Measurements from ENCODE around the gene ARF3. TPM values are rescaled to one million over a fixed set of nuclear protein-coding genes. Genes with fewer than 3 reads are reported as not detected.

The ARF3 gene
- total and polyA plus RNA-seq, 2 donors from 2014 or later = 111 to 229 TPM

DNA sequence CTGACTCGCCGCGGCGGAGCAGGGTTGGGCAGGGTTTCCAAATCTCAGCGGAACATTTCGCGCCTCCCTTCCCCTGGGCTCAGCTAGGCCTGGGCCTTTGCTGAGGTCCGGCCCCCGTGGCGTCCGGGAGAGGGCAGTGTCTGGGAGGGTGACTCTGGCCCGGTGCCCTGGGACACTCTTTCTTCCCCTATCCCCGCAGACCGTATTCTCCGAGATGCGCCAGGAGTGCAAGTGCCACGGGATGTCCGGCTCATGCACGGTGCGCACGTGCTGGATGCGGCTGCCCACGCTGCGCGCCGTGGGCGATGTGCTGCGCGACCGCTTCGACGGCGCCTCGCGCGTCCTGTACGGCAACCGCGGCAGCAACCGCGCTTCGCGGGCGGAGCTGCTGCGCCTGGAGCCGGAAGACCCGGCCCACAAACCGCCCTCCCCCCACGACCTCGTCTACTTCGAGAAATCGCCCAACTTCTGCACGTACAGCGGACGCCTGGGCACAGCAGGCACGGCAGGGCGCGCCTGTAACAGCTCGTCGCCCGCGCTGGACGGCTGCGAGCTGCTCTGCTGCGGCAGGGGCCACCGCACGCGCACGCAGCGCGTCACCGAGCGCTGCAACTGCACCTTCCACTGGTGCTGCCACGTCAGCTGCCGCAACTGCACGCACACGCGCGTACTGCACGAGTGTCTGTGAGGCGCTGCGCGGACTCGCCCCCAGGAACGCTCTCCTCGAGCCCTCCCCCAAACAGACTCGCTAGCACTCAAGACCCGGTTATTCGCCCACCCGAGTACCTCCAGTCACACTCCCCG lies 23.9 kb upstream of the ARF3 start:
- intact Hi-C loops (cut with DNase I) = no loop called here
- no peak overlapping the region for H3K9ac ChIP-seq (ENCODE audit: low read length in 3 of 3)
- no peak overlapping the region for H3K27ac ChIP-seq (ENCODE audit: low read depth in 2 of 2, low read length in 2 of 2)
- H3K27me3 ChIP-seq (ENCODE audit: control insufficient read depth, insufficient read depth, low read length) = peaks cover 60% of the 10 kb centered on the region
- TF ChIP-seq, protein P1, sequence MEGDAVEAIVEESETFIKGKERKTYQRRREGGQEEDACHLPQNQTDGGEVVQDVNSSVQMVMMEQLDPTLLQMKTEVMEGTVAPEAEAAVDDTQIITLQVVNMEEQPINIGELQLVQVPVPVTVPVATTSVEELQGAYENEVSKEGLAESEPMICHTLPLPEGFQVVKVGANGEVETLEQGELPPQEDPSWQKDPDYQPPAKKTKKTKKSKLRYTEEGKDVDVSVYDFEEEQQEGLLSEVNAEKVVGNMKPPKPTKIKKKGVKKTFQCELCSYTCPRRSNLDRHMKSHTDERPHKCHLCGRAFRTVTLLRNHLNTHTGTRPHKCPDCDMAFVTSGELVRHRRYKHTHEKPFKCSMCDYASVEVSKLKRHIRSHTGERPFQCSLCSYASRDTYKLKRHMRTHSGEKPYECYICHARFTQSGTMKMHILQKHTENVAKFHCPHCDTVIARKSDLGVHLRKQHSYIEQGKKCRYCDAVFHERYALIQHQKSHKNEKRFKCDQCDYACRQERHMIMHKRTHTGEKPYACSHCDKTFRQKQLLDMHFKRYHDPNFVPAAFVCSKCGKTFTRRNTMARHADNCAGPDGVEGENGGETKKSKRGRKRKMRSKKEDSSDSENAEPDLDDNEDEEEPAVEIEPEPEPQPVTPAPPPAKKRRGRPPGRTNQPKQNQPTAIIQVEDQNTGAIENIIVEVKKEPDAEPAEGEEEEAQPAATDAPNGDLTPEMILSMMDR (IDR thresholded peaks at IDR 0.05; ENCODE audit: borderline replicate concordance, extremely low read depth, insufficient read depth) = no peak
- no peaks in the 10 kb centered on the region for H3K36me3 ChIP-seq (ENCODE audit: control insufficient read depth in 2 of 3, insufficient read depth in 3 of 3, low read length in 3 of 3)
- peaks cover 0 to 32% (median 17%) of the 10 kb centered on the region in 3 donors for H3K4me1 ChIP-seq (ENCODE audit: control insufficient read depth in 2 of 3, insufficient read depth in 2 of 3, low read depth in 1 of 3, low read length in 3 of 3)
- DNase-seq (peak in 3 of 5 donors; percentile 30 to 60 (median 37)), FAIRE-seq (no peak)
- peak overlapping the region in 1 of 3 donors; percentile 41 for H3K4me3 ChIP-seq (ENCODE audit: low read length in 3 of 3)
- no peaks in the 10 kb centered on the region for H3K9me3 ChIP-seq (ENCODE audit: control insufficient read depth in 2 of 3, insufficient read depth in 1 of 3, low read length in 3 of 3)

- intact Hi-C loops (cut with DNase I) = no loop called here
Measured at GRCh38 chr12:48980389-48980952, 23.2 kb upstream of the ARF3 start.

DNA sequence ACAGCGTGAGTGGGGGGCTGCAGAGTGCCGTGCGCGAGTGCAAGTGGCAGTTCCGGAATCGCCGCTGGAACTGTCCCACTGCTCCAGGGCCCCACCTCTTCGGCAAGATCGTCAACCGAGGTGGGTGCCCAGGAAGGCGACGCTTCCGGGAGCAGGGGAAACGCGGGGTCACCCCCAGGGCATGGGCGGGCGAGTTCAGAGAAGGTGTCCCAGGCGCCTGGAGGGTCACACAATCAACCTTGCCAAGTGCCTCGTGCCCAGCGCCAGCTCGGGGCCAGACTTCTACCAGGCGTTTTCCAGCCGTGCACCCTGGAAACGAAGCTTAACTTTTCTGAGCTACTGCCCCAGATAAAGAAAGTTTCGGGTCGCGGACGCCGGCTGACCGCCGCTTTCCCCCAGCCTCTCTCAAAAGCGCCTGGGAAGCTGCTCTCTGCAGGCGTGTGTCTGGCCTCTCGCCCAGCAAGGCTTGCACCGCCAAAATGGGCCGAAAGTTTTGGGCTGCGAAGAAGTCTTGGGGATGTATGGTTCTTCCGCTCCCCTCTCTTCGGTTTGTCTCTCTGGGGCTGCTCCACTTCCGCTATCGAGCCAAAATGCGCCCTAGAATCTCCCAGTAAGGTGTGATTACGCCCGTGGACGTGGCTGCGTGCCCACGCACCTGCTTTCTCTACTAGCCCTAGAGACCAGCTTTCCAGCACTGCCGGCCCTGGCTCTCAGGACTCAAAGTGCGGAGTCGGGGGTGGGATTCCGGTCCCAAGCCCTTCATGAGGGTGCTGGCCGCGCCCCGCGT lies 22.5 kb upstream of the ARF3 start:
- Histone ChIP-seq H3K4me1 (ENCODE audit: control insufficient read depth in 2 of 3, insufficient read depth in 2 of 3, low read depth in 1 of 3, low read length in 3 of 3) (peaks cover 0 to 32% (median 17%) of the 10 kb centered on the region in 3 donors), H3K27me3 (ENCODE audit: control insufficient read depth, insufficient read depth, low read length) (peaks cover 54% of the 10 kb centered on the region), H3K9ac (ENCODE audit: low read length in 3 of 3) (no peak overlapping the region), H3K27ac (ENCODE audit: low read depth in 2 of 2, low read length in 2 of 2) (no peak overlapping the region), H3K9me3 (ENCODE audit: control insufficient read depth in 2 of 3, insufficient read depth in 1 of 3, low read length in 3 of 3) (no peaks in the 10 kb centered on the region), H3K4me3 (ENCODE audit: low read length in 3 of 3) (peak overlapping the region in 1 of 3 donors; percentile 41), H3K36me3 (ENCODE audit: control insufficient read depth in 2 of 3, insufficient read depth in 3 of 3, low read length in 3 of 3) (no peaks in the 10 kb centered on the region)
- peak in 2 of 5 donors; percentile 22 to 26 for DNase-seq
- no peak for FAIRE-seq
- TF ChIP-seq, protein P1 (IDR thresholded peaks at IDR 0.05; ENCODE audit: borderline replicate concordance, extremely low read depth, insufficient read depth) = no peak
- intact Hi-C loops (cut with DNase I) = no loop called here

More at GRCh38 chr12:48980389-48980952, 23.2 kb upstream of the ARF3 start:
- Histone ChIP-seq H3K9me3 (ENCODE audit: control insufficient read depth in 2 of 3, insufficient read depth in 1 of 3, low read length in 3 of 3) (no peaks in the 10 kb centered on the region), H3K27ac (ENCODE audit: low read depth in 2 of 2, low read length in 2 of 2) (no peak overlapping the region), H3K4me3 (ENCODE audit: low read length in 3 of 3) (peak overlapping the region in 1 of 3 donors; percentile 41), H3K36me3 (ENCODE audit: control insufficient read depth in 2 of 3, insufficient read depth in 3 of 3, low read length in 3 of 3) (no peaks in the 10 kb centered on the region), H3K4me1 (ENCODE audit: control insufficient read depth in 2 of 3, insufficient read depth in 2 of 3, low read depth in 1 of 3, low read length in 3 of 3) (peaks cover 0 to 32% (median 17%) of the 10 kb centered on the region in 3 donors), H3K9ac (ENCODE audit: low read length in 3 of 3) (no peak overlapping the region), H3K27me3 (ENCODE audit: control insufficient read depth, insufficient read depth, low read length) (peaks cover 56% of the 10 kb centered on the region)
- FAIRE-seq (no peak), DNase-seq (peak in 2 of 5 donors; percentile 19 to 57)
- TF ChIP-seq, protein P1 (IDR thresholded peaks at IDR 0.05; ENCODE audit: borderline replicate concordance, extremely low read depth, insufficient read depth) = no peak
